Measurements from ENCODE around the gene SCGB2A2.

The SCGB2A2 gene

DNA sequence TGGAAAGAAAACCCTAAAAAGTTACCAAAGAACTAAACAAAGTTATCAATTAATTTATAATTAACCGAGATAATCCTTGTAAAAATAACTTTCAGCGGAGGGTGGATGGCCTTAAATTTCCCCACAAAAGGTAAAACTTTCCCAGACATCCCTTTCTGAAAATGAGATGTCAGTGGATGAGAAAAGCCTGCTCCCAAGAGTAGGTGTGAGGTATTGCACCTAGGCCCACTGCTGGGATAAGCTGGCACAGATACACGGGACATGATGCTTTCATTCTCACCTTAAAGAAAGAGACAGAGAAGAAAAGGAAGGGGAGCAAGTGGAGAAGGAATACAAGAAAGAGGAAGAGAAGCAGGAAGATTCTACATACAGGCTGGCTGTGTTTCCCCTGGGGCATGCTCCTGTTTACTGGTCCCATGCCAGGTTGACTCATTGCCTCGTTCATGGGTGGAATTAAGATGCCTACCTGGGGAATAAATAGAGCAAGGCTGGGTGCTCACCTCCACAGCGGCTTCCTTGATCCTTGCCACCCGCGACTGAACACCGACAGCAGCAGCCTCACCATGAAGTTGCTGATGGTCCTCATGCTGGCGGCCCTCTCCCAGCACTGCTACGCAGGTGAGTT, at the start of gene SCGB2A2:
TSS of gene SCGB2A2 (plus strand) at position 505 of the 625 bp plus-strand sequence. CDS start at position 564, 59 bp downstream.
- no peaks in the 10 kb centered on the region for H3K36me3 ChIP-seq (ENCODE audit: insufficient read depth, low read length)
- H3K4me3 ChIP-seq (ENCODE audit: low read length), result no peak within 1 kb of the TSS
- H3K4me1 ChIP-seq (ENCODE audit: insufficient read depth, low read length), result no peaks in the 10 kb centered on the region
- H3K27me3 ChIP-seq (ENCODE audit: insufficient read depth, low read length), result peaks cover 6% of the 10 kb centered on the region
- H2AFZ ChIP-seq (ENCODE audit: low read depth, low read length), result no peak within 1 kb of the TSS
- H3K9me3 ChIP-seq (ENCODE audit: low read length), result no peaks in the 10 kb centered on the region

DNA sequence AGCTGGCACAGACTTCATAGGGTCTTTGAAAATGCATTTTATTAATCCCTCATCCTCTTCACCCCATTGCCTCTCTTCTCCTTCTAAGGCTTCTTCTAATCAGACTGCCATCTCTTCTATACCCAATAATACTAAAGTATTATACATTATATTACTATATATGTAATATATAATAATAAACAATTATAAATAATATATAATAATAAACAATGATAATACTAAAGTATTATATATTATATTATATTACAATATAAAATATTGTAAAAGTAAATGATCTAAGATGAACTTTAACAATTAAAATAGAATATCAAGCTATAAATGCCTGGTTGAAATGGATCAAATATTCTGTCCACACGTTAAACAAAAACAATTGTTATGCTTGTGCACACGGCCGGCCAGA, 48.5 kb upstream of the SCGB2A2 start:
- Histone ChIP-seq H3K27me3 (ENCODE audit: insufficient read depth, low read length) (peaks cover 3% of the 10 kb centered on the region), H3K4me3 (ENCODE audit: low read length) (no peak overlapping the region), H3K4me1 (ENCODE audit: insufficient read depth, low read length) (no peaks in the 10 kb centered on the region), H3K9me3 (ENCODE audit: low read length) (peaks cover 5% of the 10 kb centered on the region), H2AFZ (ENCODE audit: low read depth, low read length) (no peak overlapping the region), H3K36me3 (ENCODE audit: insufficient read depth, low read length) (no peaks in the 10 kb centered on the region)

DNA sequence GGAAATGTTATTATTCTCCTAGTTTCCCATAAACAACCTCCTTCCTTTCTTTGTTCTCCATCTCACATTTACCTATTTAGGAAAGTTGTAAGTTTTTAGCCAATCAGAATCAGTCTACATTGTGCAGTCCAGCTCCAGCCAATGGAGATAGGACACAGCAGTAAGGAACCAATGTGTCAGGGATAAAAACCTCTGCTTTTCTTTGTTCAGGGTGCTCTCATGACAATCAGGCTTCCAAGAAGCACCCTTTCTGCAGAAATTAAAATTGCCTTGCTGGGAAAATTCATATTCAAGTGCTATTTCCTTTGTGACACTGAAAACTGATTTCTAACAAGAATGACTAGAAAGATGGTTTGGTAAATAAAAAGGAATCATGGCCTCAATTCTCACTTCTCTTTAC, 46.9 kb upstream of the SCGB2A2 start:
- H3K4me1 ChIP-seq (ENCODE audit: insufficient read depth, low read length), result no peaks in the 10 kb centered on the region
- no peak overlapping the region for H3K4me3 ChIP-seq (ENCODE audit: low read length)

DNA sequence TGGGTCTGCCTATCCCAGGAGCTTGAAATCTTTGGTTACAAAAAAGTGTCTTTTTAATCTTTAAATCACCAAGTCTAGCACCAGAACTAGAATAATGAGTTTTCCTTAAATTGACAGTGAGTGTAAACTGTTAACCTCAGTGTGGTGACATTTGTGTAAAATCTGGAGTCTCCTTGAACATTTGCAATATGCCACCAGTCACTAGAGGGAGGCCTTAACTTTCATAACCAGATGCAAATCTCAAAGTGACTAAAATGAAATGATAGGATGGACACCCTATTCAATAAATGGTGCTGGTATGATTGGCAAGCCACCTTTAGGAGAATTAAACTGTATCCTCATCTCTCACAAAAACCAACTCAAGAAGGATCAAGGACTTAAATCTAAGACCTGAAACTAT, 36.2 kb upstream of the SCGB2A2 start:
- Histone ChIP-seq H2AFZ (ENCODE audit: low read depth, low read length) (no peak overlapping the region), H3K4me3 (ENCODE audit: low read length) (no peak overlapping the region), H3K36me3 (ENCODE audit: insufficient read depth, low read length) (no peaks in the 10 kb centered on the region), H3K27me3 (ENCODE audit: insufficient read depth, low read length) (peaks cover 3% of the 10 kb centered on the region), H3K4me1 (ENCODE audit: insufficient read depth, low read length) (no peaks in the 10 kb centered on the region), H3K9me3 (ENCODE audit: low read length) (no peaks in the 10 kb centered on the region)

More for the DNA sequence above, 46.9 kb upstream of the SCGB2A2 start:
- H3K27me3 ChIP-seq (ENCODE audit: insufficient read depth, low read length), result peaks cover 2% of the 10 kb centered on the region
- no peak overlapping the region for H2AFZ ChIP-seq (ENCODE audit: low read depth, low read length)
- peaks cover 5% of the 10 kb centered on the region for H3K9me3 ChIP-seq (ENCODE audit: low read length)
- H3K36me3 ChIP-seq (ENCODE audit: insufficient read depth, low read length), result no peaks in the 10 kb centered on the region

DNA sequence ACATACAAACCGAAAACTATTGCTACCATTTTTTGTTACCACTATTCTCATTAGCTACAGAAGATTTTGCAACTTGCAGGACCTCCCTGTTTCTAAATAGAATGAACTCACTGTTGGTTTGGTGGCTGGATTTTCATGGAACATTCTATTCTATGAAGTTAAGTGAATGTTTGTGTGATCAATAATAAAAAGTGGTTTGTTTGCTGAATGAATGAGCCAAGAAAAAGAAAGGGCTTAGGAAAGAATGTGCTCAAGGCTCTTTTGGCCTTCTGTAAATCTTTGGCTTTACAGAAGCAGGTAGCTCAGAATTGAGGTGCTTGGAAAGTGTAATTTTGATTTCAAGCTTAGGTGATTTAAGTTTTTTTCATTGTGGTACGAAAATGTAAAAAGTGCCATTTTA, 33.8 kb upstream of the SCGB2A2 start:
- Histone ChIP-seq H3K4me3 (ENCODE audit: low read length) (no peak overlapping the region), H3K9me3 (ENCODE audit: low read length) (no peaks in the 10 kb centered on the region), H3K36me3 (ENCODE audit: insufficient read depth, low read length) (no peaks in the 10 kb centered on the region), H2AFZ (ENCODE audit: low read depth, low read length) (no peak overlapping the region), H3K27me3 (ENCODE audit: insufficient read depth, low read length) (peaks cover 5% of the 10 kb centered on the region), H3K4me1 (ENCODE audit: insufficient read depth, low read length) (no peaks in the 10 kb centered on the region)

DNA sequence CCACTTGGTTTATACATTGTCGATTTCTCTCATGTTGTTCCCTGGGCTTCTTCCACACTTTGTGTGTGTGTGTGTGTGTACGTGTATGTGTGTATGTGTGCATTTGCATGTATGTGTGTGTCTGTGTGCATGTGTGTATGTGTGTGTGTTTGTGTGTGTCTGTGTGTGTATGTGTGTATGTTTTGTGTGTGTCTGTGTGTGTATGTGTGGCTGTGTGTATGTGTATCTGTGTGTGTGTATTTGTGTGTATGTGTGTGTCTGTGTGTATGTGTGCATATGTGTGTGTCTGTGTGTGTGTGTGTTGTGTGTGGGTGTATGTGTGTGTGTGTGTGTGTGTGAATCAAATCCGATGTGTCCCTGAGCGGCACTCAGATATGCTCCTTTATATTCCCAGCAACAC, 32.5 kb upstream of the SCGB2A2 start:
- H3K9me3 ChIP-seq (ENCODE audit: low read length), result no peaks in the 10 kb centered on the region
- H2AFZ ChIP-seq (ENCODE audit: low read depth, low read length), result no peak overlapping the region
- H3K36me3 ChIP-seq (ENCODE audit: insufficient read depth, low read length), result no peaks in the 10 kb centered on the region
- H3K4me1 ChIP-seq (ENCODE audit: insufficient read depth, low read length), result no peaks in the 10 kb centered on the region
- peaks cover 5% of the 10 kb centered on the region for H3K27me3 ChIP-seq (ENCODE audit: insufficient read depth, low read length)
- no peak overlapping the region for H3K4me3 ChIP-seq (ENCODE audit: low read length)

DNA sequence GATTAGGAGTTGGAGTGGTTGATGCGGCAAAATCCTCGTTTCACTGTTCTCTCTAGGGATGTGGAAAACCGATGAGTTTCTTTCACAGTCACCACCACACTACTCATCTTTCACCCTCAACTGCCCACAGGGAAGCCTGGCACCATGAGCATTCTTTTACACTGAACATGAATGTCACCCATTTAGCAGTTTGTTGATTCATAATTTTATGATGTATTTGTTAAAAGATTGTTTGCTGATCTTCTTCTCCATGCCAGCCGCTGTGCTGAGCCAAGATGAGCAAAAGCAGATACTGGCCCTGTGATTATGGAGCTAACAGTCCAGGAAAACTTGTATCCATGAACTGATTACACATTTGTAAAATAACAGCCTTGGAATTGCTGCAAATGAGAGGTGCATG, 31.8 kb upstream of the SCGB2A2 start:
- no peaks in the 10 kb centered on the region for H3K4me1 ChIP-seq (ENCODE audit: insufficient read depth, low read length)
- no peaks in the 10 kb centered on the region for H3K9me3 ChIP-seq (ENCODE audit: low read length)
- H2AFZ ChIP-seq (ENCODE audit: low read depth, low read length), result no peak overlapping the region
- no peaks in the 10 kb centered on the region for H3K36me3 ChIP-seq (ENCODE audit: insufficient read depth, low read length)
- no peak overlapping the region for H3K4me3 ChIP-seq (ENCODE audit: low read length)
- H3K27me3 ChIP-seq (ENCODE audit: insufficient read depth, low read length), result peaks cover 5% of the 10 kb centered on the region

DNA sequence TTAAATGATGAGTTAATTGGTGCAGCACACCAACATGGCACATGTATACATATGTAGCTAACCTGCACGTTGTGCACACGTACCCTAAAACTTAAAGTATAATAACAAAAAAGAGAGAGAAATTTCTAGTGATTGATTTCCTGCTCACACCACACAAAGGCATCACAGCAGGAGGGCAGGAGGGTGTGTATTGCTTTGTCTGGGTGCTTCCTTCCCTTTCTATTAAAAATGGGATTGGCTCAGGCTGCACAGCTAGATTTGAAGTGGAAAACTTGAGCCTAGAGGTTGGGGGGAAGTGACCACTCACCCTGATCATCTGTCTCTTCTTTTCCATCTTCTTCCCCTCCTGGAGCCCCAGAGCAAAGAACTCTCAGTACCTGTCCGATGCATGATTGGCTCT, 28.9 kb upstream of the SCGB2A2 start:
- H3K36me3 ChIP-seq (ENCODE audit: insufficient read depth, low read length), result no peaks in the 10 kb centered on the region

DNA sequence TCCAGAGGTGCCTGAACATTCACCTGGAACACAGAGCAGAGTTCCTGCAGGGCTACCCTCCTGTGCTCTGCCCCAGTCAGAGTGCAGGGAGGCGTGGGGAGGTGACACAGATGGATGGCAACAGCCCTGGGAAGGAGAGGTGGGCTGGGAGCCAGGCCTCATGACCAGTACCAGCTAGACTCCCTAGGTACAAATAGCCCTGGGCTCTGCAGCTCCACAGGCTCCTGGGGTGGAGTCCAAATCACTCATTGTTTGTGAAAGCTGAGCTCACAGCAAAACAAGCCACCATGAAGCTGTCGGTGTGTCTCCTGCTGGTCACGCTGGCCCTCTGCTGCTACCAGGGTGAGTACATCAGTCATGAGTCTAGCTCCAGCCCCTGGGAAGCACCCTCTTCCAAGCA, 27.9 kb upstream of the SCGB2A2 start, which contains the start of gene SCGB1D2:
TSS of gene SCGB1D2 (plus strand) at position 219 of the 400 bp plus-strand sequence. CDS start at position 288, 69 bp downstream.
- Histone ChIP-seq H3K9me3 (ENCODE audit: low read length) (no peaks in the 10 kb centered on the region), H3K4me1 (ENCODE audit: insufficient read depth, low read length) (no peaks in the 10 kb centered on the region), H3K27me3 (ENCODE audit: insufficient read depth, low read length) (peaks cover 2% of the 10 kb centered on the region), H2AFZ (ENCODE audit: low read depth, low read length) (no peak within 1 kb of the TSS), H3K4me3 (ENCODE audit: low read length) (no peak within 1 kb of the TSS), H3K36me3 (ENCODE audit: insufficient read depth, low read length) (no peaks in the 10 kb centered on the region)

More for the DNA sequence above, 28.9 kb upstream of the SCGB2A2 start:
- Histone ChIP-seq H3K4me1 (ENCODE audit: insufficient read depth, low read length) (no peaks in the 10 kb centered on the region), H3K4me3 (ENCODE audit: low read length) (no peak overlapping the region), H3K9me3 (ENCODE audit: low read length) (no peaks in the 10 kb centered on the region), H3K27me3 (ENCODE audit: insufficient read depth, low read length) (peaks cover 2% of the 10 kb centered on the region), H2AFZ (ENCODE audit: low read depth, low read length) (no peak overlapping the region)

DNA sequence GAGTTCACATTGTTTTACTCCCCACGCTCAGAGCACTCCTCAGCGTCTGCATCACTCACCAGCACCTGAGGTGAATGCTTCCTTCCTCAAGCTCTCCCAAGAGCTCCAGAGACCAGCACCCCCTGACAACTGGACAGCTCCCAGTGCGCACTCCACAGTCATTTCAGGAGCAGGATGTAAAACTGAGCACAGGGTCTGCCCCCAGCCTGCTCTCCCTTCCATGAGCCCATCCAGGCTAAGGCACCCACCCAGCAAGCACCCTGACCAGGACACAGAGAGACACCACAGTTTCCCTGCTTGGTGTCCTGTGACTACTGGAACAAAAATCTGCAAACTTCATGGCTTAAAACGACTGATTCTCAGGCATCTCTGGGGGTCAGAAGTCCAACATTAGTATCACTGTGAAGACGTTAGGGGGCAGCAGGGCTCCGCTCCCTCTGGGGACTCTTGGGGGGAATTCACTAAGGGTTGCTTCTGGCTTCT, 24.6 kb upstream of the SCGB2A2 start:
- Histone ChIP-seq H3K36me3 (ENCODE audit: insufficient read depth, low read length) (no peaks in the 10 kb centered on the region), H3K9me3 (ENCODE audit: low read length) (no peaks in the 10 kb centered on the region), H3K4me1 (ENCODE audit: insufficient read depth, low read length) (no peaks in the 10 kb centered on the region), H3K4me3 (ENCODE audit: low read length) (no peak overlapping the region), H2AFZ (ENCODE audit: low read depth, low read length) (no peak overlapping the region), H3K27me3 (ENCODE audit: insufficient read depth, low read length) (peaks cover 2% of the 10 kb centered on the region)

DNA sequence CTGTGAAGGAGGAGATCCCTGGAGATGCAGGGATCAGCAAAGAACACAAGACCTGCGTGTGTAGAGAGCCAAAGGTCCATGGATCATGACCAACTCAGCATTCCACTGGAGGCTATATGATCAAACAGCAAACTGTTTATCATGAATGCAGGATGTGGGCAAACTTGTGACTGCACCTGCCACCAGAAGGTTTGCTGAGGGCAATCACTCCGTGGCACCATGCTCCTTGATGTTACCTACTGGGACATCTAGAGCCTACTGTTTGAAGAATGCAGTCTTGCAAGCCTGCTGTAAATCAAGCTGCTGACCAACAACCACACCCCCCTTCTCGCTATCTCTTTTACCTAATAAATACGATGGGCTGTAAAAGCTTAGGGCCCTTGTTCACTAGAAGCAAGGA, 18.3 kb upstream of the SCGB2A2 start:
- Histone ChIP-seq H3K36me3 (ENCODE audit: insufficient read depth, low read length) (no peaks in the 10 kb centered on the region), H3K27me3 (ENCODE audit: insufficient read depth, low read length) (no peaks in the 10 kb centered on the region), H3K9me3 (ENCODE audit: low read length) (peaks cover 9% of the 10 kb centered on the region), H3K4me1 (ENCODE audit: insufficient read depth, low read length) (no peaks in the 10 kb centered on the region), H3K4me3 (ENCODE audit: low read length) (no peak overlapping the region), H2AFZ (ENCODE audit: low read depth, low read length) (no peak overlapping the region)

DNA sequence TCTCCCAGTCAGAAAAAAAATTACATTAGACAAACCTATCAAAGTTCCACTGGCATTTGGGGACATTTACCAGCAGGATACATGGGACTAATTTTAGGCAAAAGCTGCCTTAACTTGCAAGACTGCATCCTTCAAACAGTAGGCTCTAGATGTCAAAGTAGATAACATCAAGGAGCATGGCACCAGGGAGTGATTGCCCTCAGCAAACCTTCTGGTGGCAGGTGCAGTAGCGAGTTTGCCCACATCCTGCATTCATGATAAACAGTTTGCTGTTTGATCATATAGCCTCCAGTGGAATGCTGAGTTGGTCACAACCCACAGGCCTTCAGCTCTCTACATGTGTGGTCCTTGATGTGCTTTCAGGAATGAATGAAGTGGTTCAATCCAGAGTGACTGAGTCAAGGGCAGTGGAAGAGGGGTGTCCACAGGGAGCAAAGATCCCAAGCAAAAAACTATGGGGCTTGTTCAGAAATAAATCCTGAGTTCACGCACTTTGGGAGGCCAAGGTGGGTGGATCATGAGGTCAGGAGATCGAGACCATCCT, 15.9 kb upstream of the SCGB2A2 start:
- H3K27me3 ChIP-seq (ENCODE audit: insufficient read depth, low read length), result no peaks in the 10 kb centered on the region
- peaks cover 9% of the 10 kb centered on the region for H3K9me3 ChIP-seq (ENCODE audit: low read length)
- no peak overlapping the region for H2AFZ ChIP-seq (ENCODE audit: low read depth, low read length)
- H3K36me3 ChIP-seq (ENCODE audit: insufficient read depth, low read length), result no peaks in the 10 kb centered on the region
- H3K4me1 ChIP-seq (ENCODE audit: insufficient read depth, low read length), result no peaks in the 10 kb centered on the region
- no peak overlapping the region for H3K4me3 ChIP-seq (ENCODE audit: low read length)

DNA sequence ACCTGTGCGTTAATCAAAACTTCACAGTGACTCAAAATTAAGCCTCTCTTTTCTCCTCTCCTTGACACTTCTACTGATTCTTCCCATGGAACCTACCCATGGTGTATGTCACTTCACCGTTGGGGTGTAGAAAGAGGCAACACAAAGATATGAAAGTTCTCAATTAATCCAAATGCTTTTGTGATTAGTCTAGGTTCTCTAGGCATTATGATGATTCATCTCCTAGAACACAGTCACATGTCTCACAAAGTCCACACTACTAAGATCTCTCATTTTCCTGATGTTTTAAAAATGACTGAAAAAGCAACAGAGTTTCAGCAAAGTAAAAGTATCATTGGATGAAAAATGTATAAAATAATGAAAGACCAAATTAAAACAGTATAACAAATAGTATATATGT, 13.7 kb upstream of the SCGB2A2 start:
- Histone ChIP-seq H3K27me3 (ENCODE audit: insufficient read depth, low read length) (no peaks in the 10 kb centered on the region), H2AFZ (ENCODE audit: low read depth, low read length) (no peak overlapping the region), H3K9me3 (ENCODE audit: low read length) (peaks cover 9% of the 10 kb centered on the region), H3K4me1 (ENCODE audit: insufficient read depth, low read length) (no peaks in the 10 kb centered on the region), H3K36me3 (ENCODE audit: insufficient read depth, low read length) (no peaks in the 10 kb centered on the region), H3K4me3 (ENCODE audit: low read length) (no peak overlapping the region)

Measured in neuron (in vitro differentiated cells).